Calu3 (cell line): ENCODE measurements around the gene ATP1A3. TPM values are rescaled to one million over a fixed set of nuclear protein-coding genes. Genes with fewer than 3 reads are reported as not detected.
"Not testable (repeated sequence)": the region's sequence is repeated elsewhere in the genome, so short reads cannot be mapped to it uniquely, and the experiment has no call there.

Experiments
- Bru-seq: library from RNA; stranded (reverse); fragments of 400-500 nt; gene quantifications from one replicate; lab custom pipeline; 2021; lab: Mats Ljungman, UMichigan
- BruChase-seq, 2 experiments: library from RNA; stranded (reverse); fragments of 400-500 nt; gene quantifications; one replicate each; lab custom pipeline; 2021; lab: Mats Ljungman, UMichigan
- BruUV-seq: library from RNA; stranded (reverse); fragments of 400-500 nt; replicated peaks from 2 replicates; lab custom pipeline; 2021; lab: Mats Ljungman, UMichigan
- CTCF ChIA-PET: fragments of 300-600 bp; sonication (Branson Sonifier 250); formaldehyde crosslinking; loops from one replicate; lab custom pipeline; 2022; ENCODE audit warnings: antibody characterized with exemption; lab: Charles Lee
- DNase-seq: peaks from one replicate; pipeline ENCODE4 v3.0.0; 2022
- H3K27ac Mint-ChIP-seq: one replicate; pipeline ENCODE4 v1.8.0; 2022; ENCODE audit warnings: mixed read lengths; ENCODE audit not compliant: unreplicated experiment
- H3K27me3 Mint-ChIP-seq: one replicate; pipeline ENCODE4 v1.8.0; 2022; ENCODE audit warnings: mixed read lengths; ENCODE audit not compliant: unreplicated experiment
- H3K36me3 Mint-ChIP-seq: one replicate; pipeline ENCODE4 v1.8.0; 2022; ENCODE audit warnings: mild to moderate bottlenecking, moderate library complexity, mixed read lengths; ENCODE audit not compliant: insufficient read depth, unreplicated experiment
- H3K4me1 Mint-ChIP-seq: one replicate; pipeline ENCODE4 v1.8.0; 2022; ENCODE audit warnings: mild to moderate bottlenecking, low read depth, mixed read lengths; ENCODE audit not compliant: unreplicated experiment
- H3K4me3 Mint-ChIP-seq: one replicate; pipeline ENCODE4 v1.8.0; 2022; ENCODE audit warnings: mild to moderate bottlenecking, low read depth, moderate library complexity, mixed read lengths; ENCODE audit not compliant: unreplicated experiment
- H3K9me3 Mint-ChIP-seq: one replicate; pipeline ENCODE4 v1.8.0; 2022; ENCODE audit warnings: low read depth, mixed read lengths; ENCODE audit not compliant: unreplicated experiment
- CTCF ChIP-seq: fragments of 200-600 bp; IDR thresholded peaks from one replicate; pipeline ENCODE4 v1.8.0; 2022; ENCODE audit warnings: antibody characterized with exemption; ENCODE audit not compliant: unreplicated experiment
- intact Hi-C: fragments of 100-400 bp; cut with micrococcal nuclease; formaldehyde crosslinking; loops from one replicate; pipeline ENCODE4 v1.10.0; 2022; ENCODE audit not compliant: unreplicated experiment
- long read RNA-seq: library from polyadenylated mRNA; stranded (forward); transcript quantifications from one replicate; pipeline ENCODE4 v2.0.0, GENCODE V29; 2022
- total RNA-seq: library from RNA; stranded (reverse); gene quantifications from 2 replicates; pipeline ENCODE4 v1.2.3, GENCODE V29; 2022

ATP1A3 gene
- total RNA-seq: 1.1 and 1.7 TPM in 2 replicates
- Bru-seq, nascent RNA: not detected
- percentile 22 among the genes with signal in this experiment for BruChase-seq, experiment 1, labeled RNA remaining after a 6-hour chase
- percentile 21 among the genes with signal in this experiment for BruChase-seq, experiment 2, labeled RNA remaining after a 2-hour chase
- long read RNA-seq: 0 reads

GRCh38 chr19:41993612-41994483, at the start of gene ATP1A3:
Gene ATP1A3, minus strand, starts transcription at chr19:41994230. Its CDS starts 154 bp downstream, at chr19:41994076.
- BruUV-seq: no TSS peak

GRCh38 chr19:42042455-42043170, 48.6 kb upstream of the ATP1A3 start:
- no peak for TF ChIP-seq CTCF
- Mint-ChIP-seq H3K4me3 (no peak overlapping the region), H3K9me3 (no peaks in the 10 kb centered on the region), H3K36me3 (no peaks in the 10 kb centered on the region), H3K27me3 (peaks cover 44% of the 10 kb centered on the region), H3K4me1 (no peaks in the 10 kb centered on the region), H3K27ac (no peak overlapping the region)
- intact Hi-C loops: no loop called here
- no peak for DNase-seq
- no TSS peak for BruUV-seq
- CTCF ChIA-PET: interaction anchor here (0.6 to 1.1 kb wide), 2 partner anchors 10 to 586 kb away, joined by 3 to 4 read pairs; no protein-coding TSS in a partner anchor

More at GRCh38 chr19:41993612-41994483, at the start of gene ATP1A3:
- intact Hi-C loops: loop anchor here (10.0 kb wide), 1 partner anchor 101 kb away; no protein-coding TSS in a partner anchor
- CTCF ChIA-PET: interaction anchor here (0.8 to 1.7 kb wide), 2 partner anchors 26 to 41 kb away, joined by 4 to 11 read pairs; no protein-coding TSS in a partner anchor
- Mint-ChIP-seq H3K4me1 (peaks cover 9% of the 10 kb centered on the region), H3K36me3 (peaks cover 5% of the 10 kb centered on the region), H3K4me3 (peak within 1 kb of the TSS; percentile 25), H3K27ac (no peak within 1 kb of the TSS), H3K27me3 (peaks cover 42% of the 10 kb centered on the region), H3K9me3 (no peaks in the 10 kb centered on the region)
- DNase-seq: peak; percentile 78
- no peak for TF ChIP-seq CTCF

- CTCF ChIA-PET, H3K4me3 Mint-ChIP-seq, BruUV-seq, H3K27ac Mint-ChIP-seq, intact Hi-C loops, H3K36me3 Mint-ChIP-seq, H3K9me3 Mint-ChIP-seq, DNase-seq, H3K4me1 Mint-ChIP-seq: not testable (repeated sequence)
- H3K27me3 Mint-ChIP-seq: peaks cover 34% of the 10 kb centered on the region
Measured at GRCh38 chr19:42040491-42040890, 46.5 kb upstream of the ATP1A3 start.

- Mint-ChIP-seq H3K27ac (no peak overlapping the region), H3K4me1 (no peaks in the 10 kb centered on the region), H3K9me3 (no peaks in the 10 kb centered on the region), H3K36me3 (no peaks in the 10 kb centered on the region), H3K27me3 (peaks cover 31% of the 10 kb centered on the region), H3K4me3 (no peak overlapping the region)
- CTCF ChIA-PET: no interaction called here
- DNase-seq: no peak
- no peak for TF ChIP-seq CTCF
- intact Hi-C loops: no loop called here
- no TSS peak for BruUV-seq
Measured at GRCh38 chr19:42040031-42040430, 46.0 kb upstream of the ATP1A3 start.
